Esophagus muscularis mucosa (tissue), 4 donors: ENCODE data around the gene CRYGN.

ENCODE experiments used
- EP300 ChIP-seq: sonication (generic); formaldehyde crosslinking; IDR thresholded peaks from one replicate; pipeline ENCODE4 v1.6.1; 2017; ENCODE audit warnings: antibody characterized with exemption
- POLR2A ChIP-seq: fragments of 450-650 bp; IDR thresholded peaks from one replicate; pipeline ENCODE4 v1.6.1; 2017; ENCODE audit warnings: antibody characterized with exemption, moderate library complexity, mild to moderate bottlenecking, low read depth
- POLR2AphosphoS5 ChIP-seq, 2 donors: sonication (generic); formaldehyde crosslinking; IDR thresholded peaks; one replicate each; pipeline ENCODE4 v1.6.1; 2017; ENCODE audit warnings: antibody characterized with exemption in 2 of 2
- TF ChIP-seq, protein P1 (sequence below), 3 experiments: fragments of 200-600 bp in 2 of 3; fragments of 450-650 bp in 1 of 3; sonication (generic) in 2 of 3; IDR thresholded peaks; one replicate each; pipeline ENCODE4 v1.5.1; 2017 to 2019; ENCODE audit warnings: antibody characterized with exemption in 3 of 3, mild to moderate bottlenecking in 2 of 3, moderate library complexity in 1 of 3

DNA sequence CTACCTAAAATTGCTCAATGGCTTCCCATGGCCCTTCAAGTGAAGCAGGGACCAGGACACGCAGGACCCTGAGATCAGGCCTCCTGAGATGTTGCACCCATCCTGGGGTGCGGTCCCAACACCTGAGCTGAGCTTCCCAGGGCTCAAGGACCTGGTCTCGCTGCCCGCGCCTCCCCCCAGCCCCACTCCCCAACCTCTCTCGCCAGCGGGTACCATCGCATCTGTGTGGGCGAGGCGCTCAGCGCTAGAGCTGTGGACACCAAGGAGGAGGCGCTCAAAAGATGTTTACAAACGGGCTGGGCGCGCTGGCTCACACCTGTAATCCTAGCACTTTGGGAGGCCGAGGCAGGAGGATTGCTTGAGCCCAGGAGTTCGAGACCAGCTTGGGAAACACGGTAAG is 7.4 kb upstream of the CRYGN start:
- TF ChIP-seq, protein P1, sequence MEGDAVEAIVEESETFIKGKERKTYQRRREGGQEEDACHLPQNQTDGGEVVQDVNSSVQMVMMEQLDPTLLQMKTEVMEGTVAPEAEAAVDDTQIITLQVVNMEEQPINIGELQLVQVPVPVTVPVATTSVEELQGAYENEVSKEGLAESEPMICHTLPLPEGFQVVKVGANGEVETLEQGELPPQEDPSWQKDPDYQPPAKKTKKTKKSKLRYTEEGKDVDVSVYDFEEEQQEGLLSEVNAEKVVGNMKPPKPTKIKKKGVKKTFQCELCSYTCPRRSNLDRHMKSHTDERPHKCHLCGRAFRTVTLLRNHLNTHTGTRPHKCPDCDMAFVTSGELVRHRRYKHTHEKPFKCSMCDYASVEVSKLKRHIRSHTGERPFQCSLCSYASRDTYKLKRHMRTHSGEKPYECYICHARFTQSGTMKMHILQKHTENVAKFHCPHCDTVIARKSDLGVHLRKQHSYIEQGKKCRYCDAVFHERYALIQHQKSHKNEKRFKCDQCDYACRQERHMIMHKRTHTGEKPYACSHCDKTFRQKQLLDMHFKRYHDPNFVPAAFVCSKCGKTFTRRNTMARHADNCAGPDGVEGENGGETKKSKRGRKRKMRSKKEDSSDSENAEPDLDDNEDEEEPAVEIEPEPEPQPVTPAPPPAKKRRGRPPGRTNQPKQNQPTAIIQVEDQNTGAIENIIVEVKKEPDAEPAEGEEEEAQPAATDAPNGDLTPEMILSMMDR (IDR thresholded peaks at IDR 0.05): no peak
- TF ChIP-seq POLR2A (no peak), EP300 (no peak), POLR2AphosphoS5 (IDR thresholded peaks at IDR 0.05) (no peak)
